GM18499 (cell line): ENCODE measurements around the gene DALRD3.

Experiments
- ATAC-seq: cut with Tn5 transposase; IDR thresholded peaks from one replicate; pipeline ENCODE4 v1.9.1; 2021; ENCODE audit warnings: moderate number of reproducible peaks; ENCODE audit not compliant: insufficient read depth, unreplicated experiment

Gene DALRD3

GRCh38 chr3:48983096-48983495 lies 35.3 kb downstream of the DALRD3 start:
- ATAC-seq = no peak

GRCh38 chr3:48982686-48983085 lies 35.7 kb downstream of the DALRD3 start:
- no peak for ATAC-seq

GRCh38 chr3:48982016-48982415 lies 36.4 kb downstream of the DALRD3 start:
- no peak for ATAC-seq

- ATAC-seq = no peak
Measured at GRCh38 chr3:48980295-48980694, 38.1 kb downstream of the DALRD3 start.

GRCh38 chr3:48979451-48979850 lies 38.9 kb downstream of the DALRD3 start:
- ATAC-seq = no peak

- no peak for ATAC-seq
Measured at GRCh38 chr3:48974076-48974864, 44.1 kb downstream of the DALRD3 start.

DNA sequence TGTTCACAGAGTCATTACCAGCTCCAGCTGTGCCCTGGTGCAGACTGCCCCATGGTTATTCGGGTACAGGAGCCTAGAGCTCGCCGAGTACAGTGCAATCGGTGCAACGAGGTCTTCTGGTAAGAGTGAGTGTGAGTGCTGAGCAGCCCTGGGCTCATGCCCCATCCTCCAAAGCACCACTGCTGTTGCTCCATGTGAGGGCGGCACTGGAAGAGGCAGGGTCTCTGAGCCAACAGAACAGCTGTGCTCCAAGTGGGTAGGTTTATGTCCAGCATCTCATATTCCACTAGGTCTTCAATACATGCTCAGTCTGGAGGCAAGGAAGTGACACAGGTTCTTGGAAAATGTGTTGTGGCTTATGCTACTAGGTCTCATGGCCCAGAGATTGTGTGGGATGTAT lies 47.8 kb downstream of the DALRD3 start:
- no peak for ATAC-seq

DNA sequence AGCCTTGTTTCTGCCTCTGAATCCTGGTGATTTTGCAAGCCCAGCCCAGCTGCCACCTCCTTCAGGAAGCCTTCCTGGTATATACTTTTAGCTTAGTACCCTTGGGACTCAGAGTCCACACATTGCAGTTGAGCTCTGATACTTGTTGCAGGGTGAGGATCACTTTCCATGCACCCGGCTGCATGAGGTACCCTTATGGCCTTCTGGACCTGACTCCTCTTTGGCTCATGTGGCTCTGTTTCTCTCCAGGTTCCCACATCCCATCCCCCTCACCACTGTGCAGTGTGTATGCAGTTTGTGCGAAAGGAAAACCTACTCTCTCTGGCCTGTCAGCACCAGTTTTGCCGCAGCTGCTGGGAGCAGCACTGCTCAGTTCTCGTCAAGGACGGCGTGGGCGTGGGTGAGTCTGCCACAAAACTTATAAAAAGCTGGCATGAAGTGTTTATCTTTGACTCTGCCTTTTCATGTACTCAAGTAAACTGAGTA lies 51.5 kb downstream of the DALRD3 start:
- ATAC-seq = no peak

GRCh38 chr3:48966367-48966766 lies 52.0 kb downstream of the DALRD3 start:
- ATAC-seq = no peak
